HEK293 (cell line): ENCODE data around the gene TMEM233.

Experiments used
- CTCF ChIA-PET: fragments of 350-600 bp; formaldehyde crosslinking; extraction: SDS; loops from one replicate; lab custom pipeline; 2021; ENCODE audit warnings: antibody characterized with exemption; lab: Yijun Ruan, JAX
- POLR2A ChIA-PET: fragments of 300-600 bp; formaldehyde crosslinking; extraction: SDS; loops from one replicate; lab custom pipeline; 2020; ENCODE audit warnings: antibody characterized with exemption, inconsistent platforms; lab: Yijun Ruan, JAX
- H3K27ac ChIP-seq: fragments of 200-500 bp; sonication (Bioruptor generic); 2 replicates; pipeline ENCODE4 v1.5.1; 2014; ENCODE audit warnings: low read depth, low read length, control low read depth, inconsistent platforms; ENCODE audit errors: extremely low read depth
- H3K36me3 ChIP-seq, 2 experiments: fragments of 200-500 bp in 1 of 2; sonication (Bioruptor generic) in 1 of 2; 1 replicate in 1 of 2; 2 replicates in 1 of 2; pipeline ENCODE4 v1.5.1; 2014 to 2017; ENCODE audit warnings: inconsistent platforms in 2 of 2, low read length in 2 of 2; ENCODE audit not compliant: control insufficient read depth in 2 of 2, insufficient read depth in 1 of 2
- H3K4me1 ChIP-seq: fragments of 200-500 bp; sonication (Bioruptor generic); 2 replicates; pipeline ENCODE4 v1.5.1; 2014; ENCODE audit warnings: mild to moderate bottlenecking, low read length, inconsistent platforms; ENCODE audit not compliant: control insufficient read depth, insufficient read depth
- H3K4me3 ChIP-seq: 2 replicates; pipeline ENCODE4 v1.5.1; 2011; ENCODE audit warnings: low read depth, mild to moderate bottlenecking, control low read depth, low read length, moderate library complexity
- H3K9me3 ChIP-seq: fragments of 200-500 bp; sonication (Bioruptor generic); 2 replicates; pipeline ENCODE4 v1.5.1; 2014; ENCODE audit warnings: low read depth, low read length, inconsistent platforms; ENCODE audit not compliant: control insufficient read depth, insufficient read depth
- ATF2 ChIP-seq: fragments of 450-650 bp; formaldehyde crosslinking; IDR thresholded peaks from 2 replicates; pipeline ENCODE4 v1.5.1; 2016; ENCODE audit warnings: missing biosample characterization, missing genetic modification characterization, low read depth
- BCL6B ChIP-seq: fragments of 450-650 bp; formaldehyde crosslinking; IDR thresholded peaks from 2 replicates; pipeline ENCODE4 v1.5.1; 2017; ENCODE audit warnings: missing biosample characterization, missing genetic modification characterization
- GLI2 ChIP-seq: fragments of 450-650 bp; formaldehyde crosslinking; IDR thresholded peaks from 2 replicates; pipeline ENCODE4; 2017; ENCODE audit warnings: missing biosample characterization, missing genetic modification characterization, low read depth, borderline replicate concordance
- KLF10 ChIP-seq: fragments of 450-650 bp; IDR thresholded peaks from 2 replicates; pipeline ENCODE4 v1.5.1; 2018; ENCODE audit warnings: missing biosample characterization, mild to moderate bottlenecking, missing genetic modification characterization
- ZBTB10 ChIP-seq: fragments of 450-650 bp; formaldehyde crosslinking; IDR thresholded peaks from 2 replicates; pipeline ENCODE4 v1.5.1; 2016; ENCODE audit warnings: missing biosample characterization, missing genetic modification characterization
- ZNF148 ChIP-seq: fragments of 450-650 bp; formaldehyde crosslinking; IDR thresholded peaks from 2 replicates; pipeline ENCODE4 v1.5.0; 2017; ENCODE audit warnings: missing biosample characterization, missing genetic modification characterization, borderline replicate concordance
- ZNF155 ChIP-seq: fragments of 450-650 bp; formaldehyde crosslinking; IDR thresholded peaks from 2 replicates; pipeline ENCODE4 v1.5.1; 2016; ENCODE audit warnings: missing biosample characterization, missing genetic modification characterization
- ZNF157 ChIP-seq: fragments of 450-650 bp; formaldehyde crosslinking; IDR thresholded peaks from 2 replicates; pipeline ENCODE4 v1.5.1; 2016; ENCODE audit warnings: missing biosample characterization, missing genetic modification characterization
- ZNF169 ChIP-seq: fragments of 450-650 bp; formaldehyde crosslinking; IDR thresholded peaks from 2 replicates; pipeline ENCODE4 v1.5.1; 2016; ENCODE audit warnings: missing biosample characterization, missing genetic modification characterization
- ZNF174 ChIP-seq: fragments of 450-650 bp; formaldehyde crosslinking; IDR thresholded peaks from 2 replicates; pipeline ENCODE4 v1.5.0; 2017; ENCODE audit warnings: missing biosample characterization, mild to moderate bottlenecking, missing genetic modification characterization
- ZNF239 ChIP-seq: fragments of 450-650 bp; formaldehyde crosslinking; IDR thresholded peaks from 2 replicates; pipeline ENCODE4 v1.5.1; 2016; ENCODE audit warnings: missing biosample characterization, missing genetic modification characterization
- ZNF292 ChIP-seq: fragments of 450-650 bp; formaldehyde crosslinking; IDR thresholded peaks from 2 replicates; pipeline ENCODE4 v1.5.1; 2016; ENCODE audit warnings: low read depth, missing biosample characterization, missing genetic modification characterization, borderline replicate concordance
- ZNF404 ChIP-seq: fragments of 450-650 bp; formaldehyde crosslinking; IDR thresholded peaks from 2 replicates; pipeline ENCODE4 v1.5.1; 2017; ENCODE audit warnings: missing biosample characterization, missing genetic modification characterization
- ZNF48 ChIP-seq: fragments of 450-650 bp; formaldehyde crosslinking; IDR thresholded peaks from 2 replicates; pipeline ENCODE4 v1.5.1; 2016; ENCODE audit warnings: missing biosample characterization, missing genetic modification characterization
- ZNF677 ChIP-seq: fragments of 450-650 bp; IDR thresholded peaks from 2 replicates; pipeline ENCODE4 v1.5.0; 2018; ENCODE audit warnings: missing biosample characterization, mild to moderate bottlenecking, missing genetic modification characterization, moderate library complexity
- ZNF791 ChIP-seq: fragments of 450-650 bp; formaldehyde crosslinking; IDR thresholded peaks from 2 replicates; pipeline ENCODE4 v1.5.1; 2016; ENCODE audit warnings: missing biosample characterization, missing genetic modification characterization
- ZSCAN16 ChIP-seq: fragments of 450-650 bp; formaldehyde crosslinking; IDR thresholded peaks from 2 replicates; pipeline ENCODE4 v1.5.1; 2016; ENCODE audit warnings: missing biosample characterization, missing genetic modification characterization
- ZSCAN23 ChIP-seq: fragments of 450-650 bp; formaldehyde crosslinking; IDR thresholded peaks from 2 replicates; pipeline ENCODE4 v1.5.1; 2016; ENCODE audit warnings: missing biosample characterization, missing genetic modification characterization

Gene TMEM233

DNA sequence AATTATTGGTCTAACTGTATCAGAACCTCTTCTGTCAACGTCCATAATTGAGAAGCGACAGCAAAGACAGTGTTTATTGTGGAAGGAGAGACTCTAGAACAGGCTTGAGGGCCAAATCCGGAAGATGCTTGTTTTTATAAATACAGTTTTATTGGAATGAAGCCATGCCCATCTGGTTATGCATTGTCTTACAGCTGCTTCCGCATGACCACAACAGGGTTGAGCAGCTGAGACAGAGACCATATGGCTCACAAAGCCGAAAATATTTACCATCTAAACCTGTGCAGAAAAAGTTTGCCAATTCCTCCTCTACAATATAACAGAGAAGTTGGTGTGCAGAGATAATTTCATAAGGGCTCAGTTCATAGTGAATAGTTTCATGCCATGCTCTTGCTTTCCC lies 98.8 kb downstream of the TMEM233 start:
- TF ChIP-seq ZNF791 (tag by site-specific recombination): no peak
- no peak for TF ChIP-seq ZNF148 (tag by site-specific recombination)
- no peak for TF ChIP-seq ZNF48
- TF ChIP-seq ZNF404 (tag by site-specific recombination): no peak
- no peak for TF ChIP-seq ZNF155
- TF ChIP-seq ZNF174 (tag by site-specific recombination): no peak
- no peak for TF ChIP-seq ZNF677
- no peak for TF ChIP-seq KLF10 (tag by site-specific recombination)
- no peak for TF ChIP-seq ZNF239
- TF ChIP-seq ZNF292 (tag by site-specific recombination): no peak
- no peak for TF ChIP-seq ZSCAN16 (tag by site-specific recombination)
- no peak for TF ChIP-seq BCL6B
- no peak for TF ChIP-seq ATF2 (tag by site-specific recombination)
- no peak for TF ChIP-seq GLI2
- TF ChIP-seq ZNF169: no peak
- TF ChIP-seq ZNF157 (tag by site-specific recombination): no peak
- no peak for TF ChIP-seq ZBTB10 (tag by site-specific recombination)
- no peak for TF ChIP-seq ZSCAN23 (tag by site-specific recombination)
- H3K4me1 ChIP-seq: peaks cover 7% of the 10 kb centered on the region; the same call in 1 of the 2 replicates
- no peak overlapping the region for H3K4me3 ChIP-seq
- ChIA-PET CTCF (no interaction called here), POLR2A (no interaction called here)
- H3K9me3 ChIP-seq: no peaks in the 10 kb centered on the region
- H3K36me3 ChIP-seq: peaks cover 9 to 39% of the 10 kb centered on the region in 2 experiments
- H3K27ac ChIP-seq: no peak overlapping the region
